GM10266 (cell line): Measurements from ENCODE around the gene PPT2.
"Not testable (repeated sequence)": the region's sequence is repeated elsewhere in the genome, so short reads cannot be mapped to it uniquely, and the experiment has no call there.

Experiments
- DNase-seq: peaks from one replicate; pipeline ENCODE4 v3.0.0; 2012; ENCODE audit errors: extremely low spot score
- TF ChIP-seq, protein P1 (sequence below): IDR thresholded peaks from 2 replicates; pipeline ENCODE4 v1.5.1; 2012; ENCODE audit warnings: mild to moderate bottlenecking, low read depth; ENCODE audit not compliant: control insufficient read depth, insufficient read depth; ENCODE audit errors: missing control alignments

Gene PPT2

DNA sequence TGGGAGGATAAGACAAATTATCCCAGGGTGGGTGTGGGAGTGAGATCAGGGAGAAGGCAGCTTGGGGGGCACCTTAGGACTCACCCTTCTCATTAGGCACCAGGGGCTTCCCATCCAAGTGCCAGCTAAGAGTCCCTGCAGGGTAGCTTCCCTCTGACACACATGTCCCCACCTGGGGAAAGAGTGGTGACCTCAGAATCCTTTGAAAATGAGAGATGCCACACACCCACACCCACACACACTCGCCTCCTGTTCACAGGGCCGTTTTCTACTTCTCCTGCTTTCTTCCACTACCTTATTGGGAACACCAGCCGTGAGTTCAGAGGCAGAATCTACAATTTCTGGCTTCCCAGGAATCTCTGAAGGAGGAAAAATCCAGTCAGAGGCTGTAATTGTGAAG, 29.1 kb downstream of the PPT2 start:
- DNase-seq = no peak
- TF ChIP-seq, protein P1, sequence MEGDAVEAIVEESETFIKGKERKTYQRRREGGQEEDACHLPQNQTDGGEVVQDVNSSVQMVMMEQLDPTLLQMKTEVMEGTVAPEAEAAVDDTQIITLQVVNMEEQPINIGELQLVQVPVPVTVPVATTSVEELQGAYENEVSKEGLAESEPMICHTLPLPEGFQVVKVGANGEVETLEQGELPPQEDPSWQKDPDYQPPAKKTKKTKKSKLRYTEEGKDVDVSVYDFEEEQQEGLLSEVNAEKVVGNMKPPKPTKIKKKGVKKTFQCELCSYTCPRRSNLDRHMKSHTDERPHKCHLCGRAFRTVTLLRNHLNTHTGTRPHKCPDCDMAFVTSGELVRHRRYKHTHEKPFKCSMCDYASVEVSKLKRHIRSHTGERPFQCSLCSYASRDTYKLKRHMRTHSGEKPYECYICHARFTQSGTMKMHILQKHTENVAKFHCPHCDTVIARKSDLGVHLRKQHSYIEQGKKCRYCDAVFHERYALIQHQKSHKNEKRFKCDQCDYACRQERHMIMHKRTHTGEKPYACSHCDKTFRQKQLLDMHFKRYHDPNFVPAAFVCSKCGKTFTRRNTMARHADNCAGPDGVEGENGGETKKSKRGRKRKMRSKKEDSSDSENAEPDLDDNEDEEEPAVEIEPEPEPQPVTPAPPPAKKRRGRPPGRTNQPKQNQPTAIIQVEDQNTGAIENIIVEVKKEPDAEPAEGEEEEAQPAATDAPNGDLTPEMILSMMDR = no peak

DNA sequence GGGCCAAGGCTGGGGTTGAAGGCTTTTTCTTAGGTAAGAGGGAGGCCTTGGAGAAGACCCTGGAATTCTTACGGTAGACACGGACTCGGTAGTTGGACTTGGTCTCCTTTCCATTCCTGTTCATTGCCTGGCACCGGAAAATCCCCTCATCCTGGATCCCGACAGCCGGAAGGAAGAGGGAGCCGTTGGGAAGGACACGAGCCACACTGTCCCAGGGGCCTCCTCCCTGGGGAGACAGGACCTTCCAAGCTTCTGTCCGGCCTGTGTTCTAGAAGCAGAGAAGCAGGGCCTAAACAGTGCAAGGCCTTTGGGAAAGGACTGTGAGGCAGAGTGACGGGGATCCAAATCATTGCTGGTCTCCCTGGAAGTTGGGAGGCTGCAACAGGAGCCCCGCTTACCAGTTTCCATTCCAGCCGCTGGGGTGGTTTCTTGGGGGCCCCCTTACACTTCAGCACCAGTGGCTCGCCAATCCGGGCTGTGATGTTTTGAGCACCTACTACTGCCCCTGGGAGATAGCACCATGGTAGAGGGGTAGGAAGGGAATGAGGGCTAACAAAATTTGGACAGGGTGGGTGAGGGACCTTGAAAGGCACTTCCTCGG, 29.6 kb downstream of the PPT2 start:
- TF ChIP-seq, protein P1 = no peak
- no peak for DNase-seq

DNA sequence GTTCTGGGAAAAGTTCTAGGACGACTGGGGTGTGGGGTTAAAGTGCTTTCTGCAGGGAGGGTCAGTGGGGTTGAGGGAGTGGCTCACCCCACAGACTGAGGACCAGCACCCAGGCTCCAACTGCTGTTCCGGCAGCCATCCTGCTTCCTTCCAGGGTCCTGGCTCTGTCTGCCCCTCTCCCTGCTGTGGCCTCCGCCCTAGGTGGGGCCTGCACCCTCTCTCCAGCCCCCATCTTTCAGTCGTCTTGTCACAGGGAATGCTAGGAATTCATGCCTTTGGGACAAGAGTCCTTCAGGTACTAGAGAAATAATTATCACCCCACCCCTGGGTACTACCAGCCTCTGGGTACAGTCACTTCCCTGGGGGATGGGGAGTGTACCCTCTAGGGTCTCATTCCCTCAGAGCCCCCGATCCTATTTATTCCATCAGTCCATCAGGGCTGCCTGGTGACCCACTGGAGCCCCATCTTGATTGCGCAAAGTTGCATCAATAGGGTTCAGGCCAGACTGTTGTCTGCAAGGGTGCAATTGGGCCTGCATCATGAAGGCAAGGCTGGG, 30.2 kb downstream of the PPT2 start, which contains the start of gene AGER:
AGER (minus strand) TSS at position 170 of the 557 bp plus-strand sequence; CDS start at position 139, 31 bp downstream.
- DNase-seq = no peak

DNA sequence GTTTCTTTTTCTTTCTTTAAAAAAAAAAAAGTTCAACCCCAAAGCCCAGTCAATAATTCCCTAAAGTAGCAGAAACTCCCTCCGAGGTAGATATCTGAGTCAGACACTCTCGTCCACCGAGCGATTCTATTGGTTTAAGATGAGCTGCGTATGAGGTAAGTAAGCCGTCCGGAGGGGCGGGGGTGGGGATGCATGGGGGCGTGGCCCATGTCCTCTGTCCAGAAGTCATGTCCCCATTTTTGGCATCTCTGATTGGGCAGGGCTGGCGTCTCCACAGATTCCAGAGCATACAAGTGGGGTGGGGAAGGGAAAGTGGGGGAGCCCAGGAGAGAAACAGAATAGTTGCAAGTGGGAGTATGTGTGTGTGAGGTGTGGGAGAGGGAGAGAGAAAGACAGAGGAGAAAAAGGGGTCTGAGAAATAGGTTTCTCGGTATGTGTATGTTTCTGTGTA, 31.8 kb downstream of the PPT2 start:
- DNase-seq = not testable (repeated sequence)

More for the DNA sequence above, 30.2 kb downstream of the PPT2 start, which contains the start of gene AGER:
- TF ChIP-seq, protein P1 = no peak

DNA sequence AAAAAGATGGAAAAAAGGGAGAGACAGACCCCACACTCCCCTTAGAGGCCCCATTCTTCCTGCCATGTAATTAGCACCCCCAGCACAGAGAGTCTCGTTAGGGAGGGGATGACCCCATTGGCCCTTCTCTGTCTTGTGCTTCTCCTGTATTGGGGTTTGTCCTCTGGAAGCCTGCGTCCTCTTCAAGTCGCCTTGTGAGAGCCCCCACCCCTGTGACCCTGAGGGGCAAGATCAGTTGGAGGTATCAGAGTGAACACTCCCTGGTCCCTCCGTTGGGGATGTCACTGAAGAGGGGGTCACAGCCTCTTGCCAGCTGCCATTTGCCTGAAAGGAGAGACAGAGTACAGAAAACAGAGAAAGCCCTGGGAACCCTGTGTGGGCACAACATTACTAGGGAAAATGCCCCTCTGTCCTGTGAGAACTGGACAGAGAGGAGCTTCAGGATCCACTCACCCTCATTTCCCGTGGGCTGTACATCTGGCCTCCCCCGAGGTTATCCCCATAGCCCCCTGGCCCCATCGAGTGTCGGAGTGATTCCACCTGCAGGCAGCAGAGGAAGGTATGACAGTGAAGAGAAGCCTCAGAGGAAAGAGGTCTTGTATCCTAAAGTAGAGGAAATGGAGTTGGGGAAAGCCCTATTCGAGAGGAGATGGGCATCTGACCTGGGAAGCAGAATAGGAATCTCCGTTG, 32.4 kb downstream of the PPT2 start:
- not testable (repeated sequence) for DNase-seq

DNA sequence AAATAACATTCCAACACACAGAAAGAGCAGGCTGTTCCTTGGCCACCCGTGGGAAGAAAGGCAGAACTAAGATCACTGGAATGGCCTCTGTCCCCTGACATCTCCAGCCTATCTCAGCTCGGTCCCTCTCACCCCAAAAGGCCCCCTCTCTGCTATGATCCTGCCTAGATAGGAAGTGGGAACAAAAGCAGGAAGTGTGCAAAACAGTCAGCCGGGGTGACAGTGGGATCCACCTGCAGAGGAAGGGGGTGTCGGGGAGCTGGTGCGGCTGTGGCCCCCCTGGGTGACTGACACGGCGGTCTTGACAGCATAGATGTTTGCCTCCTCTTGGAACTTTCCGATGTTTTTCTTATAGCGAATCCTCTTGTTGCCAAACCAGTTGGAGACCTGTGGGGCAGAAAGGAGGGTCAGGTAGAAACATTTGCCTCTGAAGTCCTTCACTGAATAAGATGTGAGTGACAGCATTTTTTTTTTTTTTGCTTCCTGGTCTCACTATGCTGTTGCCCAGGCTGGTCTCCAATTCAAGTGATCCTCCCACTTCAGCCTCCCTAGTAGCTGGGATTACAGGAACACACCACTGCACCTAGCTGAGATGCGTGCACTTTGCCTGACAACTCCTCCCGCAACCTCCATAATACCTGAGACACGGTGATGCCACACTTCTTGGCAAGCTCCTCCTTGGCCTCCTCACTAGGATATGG, 33.2 kb downstream of the PPT2 start:
- no peak for DNase-seq
- TF ChIP-seq, protein P1 = no peak

DNA sequence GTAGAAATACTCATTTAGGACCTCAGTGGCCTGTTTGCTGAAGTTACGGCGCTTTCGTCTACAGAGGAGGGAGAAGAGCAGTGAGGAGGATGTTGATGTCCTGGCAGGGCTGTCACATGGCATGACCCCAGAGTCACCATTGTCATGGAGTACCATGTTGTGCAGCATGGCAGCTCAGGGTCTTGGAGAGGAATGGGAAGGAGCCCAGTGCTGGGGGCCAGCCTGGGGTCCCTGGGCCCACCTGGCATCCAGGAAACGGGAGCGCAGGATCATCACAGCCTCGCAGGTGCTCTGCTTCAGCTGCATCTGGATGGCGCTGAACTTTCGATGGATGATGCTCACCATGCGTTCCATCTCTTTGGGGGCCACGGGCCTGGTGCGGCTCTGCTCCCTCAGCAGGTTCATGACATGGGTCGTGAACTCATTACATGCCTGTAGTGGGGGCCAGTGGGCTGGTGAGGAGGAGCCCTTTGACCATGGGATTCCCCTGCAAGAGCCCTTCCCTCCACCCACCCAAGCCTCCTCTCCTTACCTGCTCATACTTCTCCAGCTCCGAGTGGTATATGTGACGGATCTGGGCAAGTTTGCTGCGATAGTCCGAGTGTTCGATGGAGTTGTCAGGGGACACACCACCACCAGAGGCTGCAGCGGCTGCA, 33.9 kb downstream of the PPT2 start:
- not testable (repeated sequence) for DNase-seq

DNA sequence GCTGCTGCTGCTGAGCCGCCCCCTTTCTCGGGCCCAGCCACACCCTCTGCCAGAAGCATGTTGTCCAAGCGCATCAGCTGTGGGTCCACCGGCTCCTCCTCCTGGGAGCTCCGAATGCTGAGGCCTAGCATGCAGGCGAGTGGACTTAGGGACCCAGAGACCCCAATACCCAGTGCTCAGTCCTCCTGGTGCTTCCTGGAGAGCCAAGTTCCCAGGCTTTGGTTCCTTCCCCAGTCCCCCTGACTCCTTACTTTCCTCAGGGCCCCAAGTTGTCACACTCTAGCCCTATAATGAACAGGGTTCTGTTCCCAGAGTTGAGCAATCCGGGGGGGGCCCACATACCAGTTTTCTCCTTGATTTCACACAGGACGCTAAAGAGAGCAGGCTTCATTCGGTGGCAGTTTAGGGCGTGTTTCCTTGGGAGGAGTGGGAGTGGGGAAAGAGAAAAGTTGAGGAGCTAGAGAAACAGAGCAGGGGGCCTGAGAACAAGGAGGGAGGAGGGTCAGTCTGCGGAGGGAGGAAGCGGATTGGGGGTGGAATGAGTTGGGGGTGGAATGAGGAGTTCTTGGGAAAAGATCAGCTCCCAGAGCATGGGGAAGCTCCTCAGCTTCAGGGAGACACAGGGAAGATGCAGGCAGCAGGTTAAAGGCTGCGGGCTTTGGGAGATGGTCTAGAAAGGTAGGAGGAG, 34.6 kb downstream of the PPT2 start:
- DNase-seq = no peak
- TF ChIP-seq, protein P1 = no peak
